AG04450 (cell line): Measurements from ENCODE around the gene FAXC. TPM values are rescaled to one million over a fixed set of nuclear protein-coding genes. Genes with fewer than 3 reads are reported as not detected.

Experiments used
- CTCF ChIA-PET: fragments of 300-600, 350-600 bp; formaldehyde crosslinking; extraction: SDS; loops from one replicate; lab custom pipeline; 2022; ENCODE audit warnings: antibody characterized with exemption, inconsistent platforms; lab: Charles Lee
- POLR2A ChIA-PET: fragments of 350-600 bp; formaldehyde crosslinking; extraction: SDS; loops from one replicate; lab custom pipeline; 2021; ENCODE audit warnings: antibody characterized with exemption, inconsistent platforms; lab: Yijun Ruan, JAX
- DNase-seq: peaks from one replicate; pipeline ENCODE4 v3.0.0-alpha.2; 2011; ENCODE audit warnings: low read depth, low spot score
- H3K27ac ChIP-seq: one replicate; pipeline ENCODE4 v1.5.1; 2012; ENCODE audit warnings: low read depth, low read length, control low read depth
- H3K27me3 ChIP-seq: one replicate; pipeline ENCODE4 v1.6.0; 2012; ENCODE audit warnings: low read length; ENCODE audit not compliant: control insufficient read depth, insufficient read depth
- H3K4me3 ChIP-seq: 2 replicates; pipeline ENCODE4 v1.5.1; 2011; ENCODE audit warnings: mild to moderate bottlenecking, low read depth, low read length, control low read depth
- H3K9me3 ChIP-seq: 2 replicates; pipeline ENCODE4 v1.5.1; 2012; ENCODE audit warnings: low read length; ENCODE audit not compliant: control insufficient read depth, insufficient read depth
- CTCF ChIP-seq: IDR thresholded peaks from 2 replicates; pipeline ENCODE4 v1.5.1; 2011; ENCODE audit warnings: low read depth, low read length, control low read depth, inconsistent platforms
- polyA plus RNA-seq: library from polyadenylated mRNA; depleted of rRNA; stranded (reverse); fragments of >200 nt; gene quantifications from 2 replicates; pipeline ENCODE4 v1.2.3, GENCODE V29; 2011

Gene FAXC
- polyA plus RNA-seq, 1 experiment, result 8.4 TPM

GRCh38 chr6:99289701-99290100 is 59.8 kb downstream of the FAXC start:
- POLR2A ChIA-PET, result no interaction called here
- Histone ChIP-seq H3K4me3 (no peak overlapping the region), H3K9me3 (no peaks in the 10 kb centered on the region), H3K27ac (no peak overlapping the region), H3K27me3 (no peaks in the 10 kb centered on the region)
- CTCF ChIA-PET, result no interaction called here
- DNase-seq, result no peak
- no peak for TF ChIP-seq CTCF

- CTCF ChIA-PET, result no interaction called here
- no peak for TF ChIP-seq CTCF
- POLR2A ChIA-PET, result interaction anchor here (0.7 kb wide), 1 partner anchor 16 kb away, joined by 3 read pairs; no protein-coding TSS in a partner anchor
Measured at GRCh38 chr6:99288668-99289067, 60.8 kb downstream of the FAXC start.

GRCh38 chr6:99287523-99287922 is 62.0 kb downstream of the FAXC start:
- H3K4me3 ChIP-seq, result no peak overlapping the region
- POLR2A ChIA-PET, result no interaction called here
- H3K27me3 ChIP-seq, result no peaks in the 10 kb centered on the region
- TF ChIP-seq CTCF, result no peak
- no peak for DNase-seq
- no peak overlapping the region for H3K27ac ChIP-seq
- CTCF ChIA-PET, result interaction anchor here (1.4 to 2.7 kb wide), 2 partner anchors 43 to 47 kb away, joined by 3 to 12 read pairs; no protein-coding TSS in a partner anchor
- no peaks in the 10 kb centered on the region for H3K9me3 ChIP-seq

More at GRCh38 chr6:99288668-99289067, 60.8 kb downstream of the FAXC start:
- H3K27me3 ChIP-seq, result no peaks in the 10 kb centered on the region
- DNase-seq, result no peak
- no peak overlapping the region for H3K27ac ChIP-seq
- H3K4me3 ChIP-seq, result no peak overlapping the region
- no peaks in the 10 kb centered on the region for H3K9me3 ChIP-seq

GRCh38 chr6:99285881-99286280 is 63.6 kb downstream of the FAXC start:
- no peak for DNase-seq
- Histone ChIP-seq H3K27me3 (no peaks in the 10 kb centered on the region), H3K4me3 (no peak overlapping the region), H3K27ac (no peak overlapping the region), H3K9me3 (no peaks in the 10 kb centered on the region)
- CTCF ChIA-PET, result interaction anchor here (2.7 kb wide), 1 partner anchor 45 kb away, joined by 12 read pairs; no protein-coding TSS in a partner anchor
- POLR2A ChIA-PET, result no interaction called here
- no peak for TF ChIP-seq CTCF

GRCh38 chr6:99282479-99283062 is 66.9 kb downstream of the FAXC start:
- ChIA-PET POLR2A (no interaction called here), CTCF (interaction anchor here (0.9 to 1.0 kb wide), 2 partner anchors 13 to 464 kb away, joined by 3 to 4 read pairs; no protein-coding TSS in a partner anchor)
- H3K4me3 ChIP-seq, result no peak overlapping the region
- no peak for DNase-seq
- H3K9me3 ChIP-seq, result no peaks in the 10 kb centered on the region
- TF ChIP-seq CTCF, result peak; percentile 54
- no peaks in the 10 kb centered on the region for H3K27me3 ChIP-seq
- H3K27ac ChIP-seq, result no peak overlapping the region
